ENCODE data around the gene TTC17. TPM values are rescaled to one million over a fixed set of nuclear protein-coding genes. Genes with fewer than 3 reads are reported as not detected.

The TTC17 gene
- total RNA-seq, 1 donor from 2014 or later, result 79.8 TPM

GRCh38 chr11:43542750-43543712 lies 184.3 kb downstream of the TTC17 start:
- Mint-ChIP-seq H3K27me3 (ENCODE audit: unreplicated experiment) (peaks cover 2% of the 10 kb centered on the region), H3K27ac (ENCODE audit: unreplicated experiment) (no peak overlapping the region), H3K4me3 (ENCODE audit: unreplicated experiment) (no peak overlapping the region), H3K36me3 (ENCODE audit: low read depth, unreplicated experiment) (peaks cover 3% of the 10 kb centered on the region), H3K9me3 (ENCODE audit: unreplicated experiment) (no peaks in the 10 kb centered on the region), H3K4me1 (ENCODE audit: unreplicated experiment) (peaks cover under 1% of the 10 kb centered on the region)
- no peak for DNase-seq (ENCODE audit: low spot score)
- TF ChIP-seq CTCF (IDR thresholded peaks at IDR 0.05; ENCODE audit: unreplicated experiment), result no peak

Other genes with a start within 250 kb of the TTC17 start
- 92.9 TPM for gene API5, start 46.9 kb upstream of the TTC17 start, total RNA-seq (ENCODE audit: unreplicated experiment)

Measured in endothelial cell (in vitro differentiated cells).